ENCODE data around the gene KCNQ1. TPM values are rescaled to one million over a fixed set of nuclear protein-coding genes. Genes with fewer than 3 reads are reported as not detected.
A peak's percentile ranks its signal among the peaks of the same experiment; 100 is the strongest.

Gene KCNQ1
- total RNA-seq, 1 experiment from 2014 or later, result 0.71 TPM

DNA sequence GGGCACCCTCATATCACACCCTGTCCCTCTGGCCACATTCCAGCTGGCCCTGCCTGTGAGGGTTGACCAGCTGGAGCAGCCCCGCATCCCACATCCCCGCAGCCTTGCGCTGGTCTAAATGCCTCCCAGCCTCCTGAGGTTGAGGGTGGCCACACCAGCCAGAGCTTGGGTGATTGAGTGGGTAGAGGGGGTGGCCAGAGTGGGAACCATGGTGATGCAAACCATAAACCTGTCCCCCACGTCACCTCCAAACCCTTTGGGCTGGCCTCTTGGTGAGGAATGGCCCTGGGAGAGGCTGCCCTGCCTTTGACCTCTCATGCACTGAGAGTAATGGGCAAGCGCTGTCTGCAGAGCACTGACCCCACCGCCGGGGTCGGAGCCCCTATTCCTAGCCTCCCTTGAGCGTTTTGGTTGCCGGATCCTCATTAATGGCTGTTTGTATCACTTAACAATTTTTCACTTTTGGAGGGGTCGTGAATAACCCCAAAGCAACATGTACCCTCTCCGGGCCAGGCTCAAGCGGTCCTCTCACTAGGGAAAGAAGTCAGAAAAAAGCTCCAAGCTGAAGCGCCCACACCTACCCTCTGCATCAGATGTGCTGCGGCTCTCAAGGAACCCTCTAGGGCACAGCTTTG lies 271.0 kb downstream of the KCNQ1 start:
- in situ Hi-C loops (cut with HindIII; ENCODE audit: low pct_unique_long_range_greater_than_20kb, low sequenced_read_pairs), result no loop called here
- no peak for DNase-seq (ENCODE audit: low read depth, low spot score)

DNA sequence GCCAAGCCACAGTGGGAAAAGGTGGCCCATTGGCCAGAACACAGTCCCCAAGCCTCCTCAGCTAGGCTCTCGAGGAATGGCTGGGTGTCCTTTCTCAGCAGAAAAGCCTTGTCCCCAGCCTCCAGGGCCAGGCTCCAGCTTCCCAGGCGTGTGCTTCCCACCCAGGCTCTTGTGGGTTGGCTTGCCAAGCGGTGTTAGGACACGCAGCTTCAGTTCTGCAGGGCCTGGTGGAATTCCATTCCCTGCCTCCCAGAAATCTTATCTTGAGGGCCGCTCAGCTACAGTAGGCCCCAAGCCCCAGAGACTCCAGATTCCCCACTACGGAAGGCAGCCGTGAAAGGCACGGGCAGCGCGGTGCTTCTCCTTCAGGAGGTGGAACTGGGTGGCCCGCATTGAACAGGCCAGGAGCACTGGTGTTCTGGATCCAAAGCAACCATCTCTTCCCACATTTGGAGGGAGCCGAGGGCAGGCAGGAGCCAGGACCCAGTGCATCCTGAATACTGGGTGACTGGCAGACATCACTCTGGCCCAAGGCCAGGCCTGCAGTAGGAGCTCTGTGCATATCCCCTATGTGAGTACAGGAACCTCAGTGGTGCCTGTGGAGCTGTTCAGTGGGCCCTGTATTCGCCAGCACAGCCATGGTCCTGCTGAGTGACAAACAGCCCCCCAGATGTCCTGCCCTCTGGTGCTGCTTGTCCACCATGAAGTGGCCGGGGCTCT lies 271.7 kb downstream of the KCNQ1 start:
- in situ Hi-C loops (cut with HindIII; ENCODE audit: low pct_unique_long_range_greater_than_20kb, low sequenced_read_pairs), result no loop called here

DNA sequence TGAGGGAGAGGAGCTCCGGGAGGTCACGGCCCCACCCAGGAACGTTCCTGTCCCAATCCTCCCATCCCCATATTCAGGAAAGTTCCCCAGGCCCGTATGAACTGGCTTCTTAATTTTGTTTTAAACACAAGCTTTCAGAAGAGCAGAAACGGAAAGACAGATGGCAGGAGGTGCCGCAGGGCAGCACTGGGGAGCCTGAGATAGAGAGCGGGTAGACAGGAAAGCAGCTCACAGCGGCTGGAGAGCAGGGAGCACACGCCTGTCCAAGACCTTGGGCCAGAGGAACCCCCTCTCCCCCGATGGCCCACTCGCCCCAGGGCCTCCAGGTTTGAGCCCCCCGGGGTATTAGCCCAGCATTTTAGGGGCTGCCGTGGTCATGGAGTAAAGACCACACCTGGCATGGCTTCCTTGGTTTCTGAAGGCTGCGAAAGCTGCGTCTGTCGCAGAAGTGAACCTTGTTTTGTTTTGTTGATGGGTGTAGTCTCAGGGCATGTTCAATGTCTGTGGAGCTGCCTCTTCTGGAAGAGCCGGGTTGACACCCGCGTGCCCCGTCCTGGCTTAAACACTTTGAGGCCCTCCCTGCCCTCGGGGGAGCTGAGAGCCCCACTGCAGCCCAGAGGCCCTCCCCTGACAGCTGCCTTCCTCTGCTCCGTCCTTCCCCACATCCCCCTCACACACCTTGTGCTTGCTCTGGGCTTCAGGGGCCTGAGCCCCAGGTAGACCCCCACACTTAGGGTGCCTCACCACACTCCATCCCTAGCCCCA lies 272.9 kb downstream of the KCNQ1 start:
- in situ Hi-C loops (cut with HindIII; ENCODE audit: low pct_unique_long_range_greater_than_20kb, low sequenced_read_pairs), result no loop called here
- no peak for DNase-seq (ENCODE audit: low read depth, low spot score)

More for the DNA sequence above, 271.7 kb downstream of the KCNQ1 start:
- DNase-seq (ENCODE audit: low read depth, low spot score), result no peak

DNA sequence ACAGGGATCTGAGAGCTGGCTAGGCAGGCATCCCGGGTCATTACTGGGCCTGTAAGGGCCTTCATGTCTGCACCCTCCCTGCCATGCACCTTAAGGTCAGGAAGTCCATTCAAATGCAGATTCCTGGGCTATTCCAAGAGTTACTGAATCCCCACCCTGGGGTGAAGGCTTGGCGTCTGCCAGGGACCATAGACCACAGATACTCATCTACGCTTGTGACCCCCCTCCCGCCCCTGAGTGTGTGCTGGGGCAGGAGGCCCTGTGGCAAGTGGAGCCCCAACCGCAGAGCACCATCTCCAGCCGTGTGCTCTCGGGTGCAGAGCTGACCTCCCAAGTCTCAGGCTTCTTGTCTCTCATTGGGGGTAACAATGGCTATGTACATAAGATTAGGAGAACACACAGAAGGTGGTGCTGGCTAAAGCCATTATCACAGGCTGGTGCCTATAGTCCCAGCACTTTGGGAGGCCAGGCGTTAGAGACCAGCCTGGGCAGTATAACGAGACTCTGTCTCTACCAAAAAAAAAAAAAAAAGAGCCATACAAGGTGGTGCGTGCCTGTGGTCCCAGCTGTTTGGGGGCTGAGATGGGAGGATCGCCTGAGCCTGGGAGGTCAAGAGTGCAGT lies 274.1 kb downstream of the KCNQ1 start:
- DNase-seq (ENCODE audit: low read depth, low spot score), result no peak
- in situ Hi-C loops (cut with HindIII; ENCODE audit: low pct_unique_long_range_greater_than_20kb, low sequenced_read_pairs), result no loop called here

DNA sequence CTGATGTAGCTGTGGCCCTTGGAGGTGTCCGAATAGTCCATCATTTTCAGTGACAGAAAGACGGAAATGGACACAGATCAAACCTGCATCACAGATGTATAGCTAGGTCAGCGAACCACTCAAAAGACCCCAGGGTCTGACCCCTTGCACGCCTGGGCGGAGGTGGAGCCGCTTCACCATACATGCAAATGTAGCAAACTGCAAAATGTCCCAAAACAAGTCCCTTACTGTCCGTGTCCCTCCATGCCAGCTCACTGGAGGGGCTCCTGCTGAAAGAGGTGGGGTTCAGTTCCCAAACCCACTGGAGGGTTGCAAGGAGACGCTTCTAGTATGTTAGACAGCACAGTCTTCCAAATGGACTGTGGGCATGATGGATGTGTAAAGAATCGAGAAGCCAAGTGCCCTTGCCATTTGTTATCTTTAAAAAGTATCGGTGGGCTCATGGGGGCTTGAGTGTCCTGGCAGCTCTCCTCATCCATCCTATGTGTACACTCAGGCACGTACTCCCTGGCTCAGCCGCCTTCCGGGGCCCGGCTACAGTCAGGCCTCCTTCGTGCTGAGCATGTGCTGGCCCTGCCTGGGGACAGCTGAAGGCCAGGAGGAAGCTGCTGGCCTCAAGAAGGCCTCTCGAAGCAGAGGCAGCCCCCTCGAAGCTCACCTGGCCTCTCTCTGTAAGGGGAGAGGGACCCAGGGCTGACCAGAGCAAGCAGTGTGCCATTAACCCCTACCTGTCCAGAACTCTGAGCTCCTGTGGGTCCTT lies 275.2 kb downstream of the KCNQ1 start:
- in situ Hi-C loops (cut with HindIII; ENCODE audit: low pct_unique_long_range_greater_than_20kb, low sequenced_read_pairs), result no loop called here
- no peak for DNase-seq (ENCODE audit: low read depth, low spot score)

DNA sequence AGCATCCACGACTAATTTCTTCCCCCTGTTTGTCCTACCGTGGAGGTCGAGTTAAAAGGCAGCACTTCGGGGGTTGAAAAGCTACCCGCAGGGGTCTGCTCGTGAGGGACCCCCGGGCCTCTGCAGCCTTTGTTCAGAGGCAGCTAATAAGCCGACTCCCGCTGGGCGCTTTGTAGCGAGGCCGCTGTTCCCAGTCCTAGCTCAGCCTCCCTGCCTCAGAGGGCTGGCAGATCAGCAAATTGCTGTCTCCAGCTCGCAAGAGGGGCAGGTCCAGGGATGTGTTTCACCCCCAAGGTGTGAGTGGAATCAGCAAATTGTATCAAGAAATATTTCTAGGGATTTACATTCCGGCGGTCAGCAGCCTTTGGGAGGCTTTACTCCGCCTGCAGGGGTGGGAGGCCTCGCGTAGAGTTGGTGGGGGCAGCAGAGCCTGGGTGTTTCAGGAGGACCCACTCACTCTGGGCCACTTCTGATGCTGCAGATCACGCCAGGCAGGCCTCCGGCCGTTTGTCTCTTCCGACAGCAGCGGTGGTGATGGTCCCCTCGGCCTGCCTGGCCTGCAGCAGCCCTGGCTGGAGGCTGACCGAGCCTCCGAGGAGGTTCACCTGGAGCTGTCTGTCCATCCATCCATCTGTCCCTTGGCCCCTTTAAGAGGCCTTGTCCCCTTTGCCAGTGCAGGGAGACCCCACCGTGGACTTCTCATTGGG lies 276.6 kb downstream of the KCNQ1 start:
- in situ Hi-C loops (cut with HindIII; ENCODE audit: low pct_unique_long_range_greater_than_20kb, low sequenced_read_pairs), result no loop called here
- no peak for DNase-seq (ENCODE audit: low read depth, low spot score)

DNA sequence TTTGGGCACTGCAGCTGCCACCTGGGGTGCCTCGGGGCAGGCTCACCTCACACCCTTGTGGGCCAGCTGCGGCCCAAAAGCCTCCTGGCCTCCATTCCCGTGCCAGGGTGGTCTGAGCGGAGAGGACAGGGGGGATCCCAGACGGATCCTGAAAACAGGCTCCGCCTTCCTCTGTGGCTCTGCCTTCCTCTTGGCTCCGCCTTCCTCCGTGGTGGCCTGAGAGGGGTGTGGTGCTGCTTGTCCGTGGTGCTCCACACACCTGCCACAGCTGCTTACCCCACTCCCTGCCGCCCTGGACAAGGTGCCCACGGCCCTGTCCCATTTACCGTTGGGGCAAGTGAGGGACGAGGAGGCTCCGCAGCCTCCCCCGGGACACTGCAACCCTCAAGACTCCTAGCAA lies 278.1 kb downstream of the KCNQ1 start:
- in situ Hi-C loops (cut with HindIII; ENCODE audit: low pct_unique_long_range_greater_than_20kb, low sequenced_read_pairs), result no loop called here

DNA sequence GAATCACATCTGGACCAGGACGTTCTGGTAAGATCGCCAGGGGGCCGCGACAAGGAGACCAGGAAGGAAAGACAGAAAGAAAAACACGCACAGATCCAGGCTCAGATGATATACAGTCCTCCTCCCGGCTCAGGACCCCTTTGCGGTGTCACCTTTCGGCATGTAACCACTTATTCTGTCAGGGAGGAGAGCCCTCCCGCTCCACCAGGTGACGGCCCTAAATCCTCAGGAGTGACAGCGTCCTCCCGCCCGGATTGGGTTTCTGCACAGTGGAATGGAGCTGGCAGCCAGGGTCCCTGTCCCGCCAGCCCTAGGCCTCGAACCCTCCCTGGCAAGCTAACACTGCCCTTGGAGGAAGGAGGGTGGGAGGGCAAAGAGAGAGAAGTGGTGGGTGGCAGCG lies 279.3 kb downstream of the KCNQ1 start:
- in situ Hi-C loops (cut with HindIII; ENCODE audit: low pct_unique_long_range_greater_than_20kb, low sequenced_read_pairs), result no loop called here
- DNase-seq (ENCODE audit: low read depth, low spot score), result no peak

More for the DNA sequence above, 278.1 kb downstream of the KCNQ1 start:
- DNase-seq (ENCODE audit: low read depth, low spot score), result no peak

DNA sequence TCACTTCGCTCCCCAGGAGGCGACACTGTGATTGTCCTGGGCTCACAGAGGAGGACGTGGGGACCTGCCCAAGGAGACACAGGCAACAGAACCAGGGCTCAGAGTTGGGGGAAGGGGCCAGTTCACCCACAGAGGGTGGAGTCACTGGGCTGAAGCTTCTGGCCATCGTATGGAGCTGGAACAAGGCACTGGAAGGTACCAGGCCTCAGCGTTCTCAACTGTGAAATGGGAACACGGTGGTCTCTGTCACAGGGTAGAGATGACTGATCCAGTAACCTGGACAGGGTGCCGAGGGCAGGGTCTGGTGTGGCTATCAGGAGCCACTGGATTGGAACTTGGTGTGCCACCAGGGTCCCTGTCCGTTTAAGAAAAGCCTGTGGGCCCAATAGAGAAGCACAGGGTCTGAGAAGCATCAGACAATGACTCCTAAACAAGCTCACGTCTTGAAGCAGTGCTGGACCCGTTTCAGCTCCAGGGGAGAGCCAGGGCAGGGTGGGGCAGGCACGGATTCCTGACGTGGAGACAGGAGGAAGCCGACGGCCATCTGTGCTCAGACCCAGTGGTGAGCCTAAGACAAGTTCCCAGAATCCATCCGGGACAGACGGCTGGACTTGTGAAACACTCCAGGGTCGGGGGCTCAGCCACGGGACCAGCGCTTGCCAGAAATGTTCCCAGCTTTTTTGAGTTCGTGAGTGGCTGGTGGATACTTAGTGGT lies 280.0 kb downstream of the KCNQ1 start:
- no peak for DNase-seq (ENCODE audit: low read depth, low spot score)
- in situ Hi-C loops (cut with HindIII; ENCODE audit: low pct_unique_long_range_greater_than_20kb, low sequenced_read_pairs), result no loop called here

DNA sequence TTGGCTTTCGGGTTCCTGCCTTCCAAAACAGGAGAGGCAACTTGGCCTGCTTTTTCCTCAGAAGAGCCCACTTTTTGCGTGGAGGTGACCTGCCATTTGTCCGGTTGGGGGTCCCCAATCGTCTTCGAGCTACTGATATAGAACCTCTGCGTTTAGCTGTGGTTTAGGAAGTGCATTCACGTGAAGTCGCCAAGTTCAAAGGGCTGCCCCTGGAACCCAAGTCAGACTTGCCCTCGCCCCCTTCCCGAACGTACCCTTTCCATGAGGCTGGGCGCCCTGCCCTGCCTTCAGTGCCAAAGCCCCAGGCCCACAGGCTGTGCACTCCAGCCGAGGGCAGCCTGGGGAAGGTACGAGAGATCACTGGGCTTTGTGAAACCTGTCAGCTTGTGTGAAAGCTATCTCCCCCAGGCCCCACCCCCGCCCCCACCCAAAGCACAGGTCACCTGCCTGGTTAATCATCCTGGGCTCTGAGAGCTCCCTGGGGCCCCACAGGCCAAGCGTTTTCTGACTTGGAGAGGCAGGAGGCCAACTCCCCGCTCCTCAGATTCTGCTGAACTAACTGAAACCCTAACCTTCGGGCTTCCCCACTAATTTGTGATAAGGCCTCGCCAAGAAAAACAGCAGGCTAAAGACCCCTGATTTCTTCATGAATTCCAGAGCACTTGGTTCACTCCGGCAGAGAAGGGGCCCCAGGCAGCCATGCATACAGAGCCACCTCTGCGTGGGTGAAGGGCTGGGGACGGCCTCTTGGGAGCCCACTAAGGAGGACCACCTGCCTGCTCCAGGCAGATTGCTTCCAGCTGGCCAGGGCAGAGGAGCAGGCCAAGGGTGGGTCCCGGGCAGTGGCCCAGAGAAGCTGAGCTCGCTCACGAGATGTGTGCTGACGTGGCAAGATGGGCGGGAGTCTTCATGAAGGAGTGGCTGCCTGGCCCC lies 280.8 kb downstream of the KCNQ1 start:
- no peak for DNase-seq (ENCODE audit: low read depth, low spot score)
- in situ Hi-C loops (cut with HindIII; ENCODE audit: low pct_unique_long_range_greater_than_20kb, low sequenced_read_pairs), result no loop called here

DNA sequence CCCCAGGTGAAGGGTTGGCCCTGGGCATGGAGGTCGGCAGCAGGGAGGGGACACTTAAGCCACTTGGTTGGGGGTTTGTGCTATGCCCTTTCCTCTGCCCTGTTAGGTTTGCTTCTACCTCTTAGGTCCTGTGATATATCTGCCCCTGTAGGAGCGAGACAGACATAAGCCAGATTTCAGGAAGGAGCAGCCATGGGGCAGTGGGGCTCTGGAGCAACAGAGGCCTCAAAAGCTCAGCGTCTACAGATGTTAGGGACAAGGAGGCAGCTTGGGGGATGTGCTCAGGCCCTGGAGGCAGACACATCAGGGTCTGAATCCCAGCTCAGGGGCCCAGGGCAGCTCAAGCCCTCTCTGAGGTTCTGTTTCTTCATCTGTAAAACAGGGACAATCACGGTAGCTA lies 282.2 kb downstream of the KCNQ1 start:
- no peak for DNase-seq (ENCODE audit: low read depth, low spot score)
- in situ Hi-C loops (cut with HindIII; ENCODE audit: low pct_unique_long_range_greater_than_20kb, low sequenced_read_pairs), result no loop called here

DNA sequence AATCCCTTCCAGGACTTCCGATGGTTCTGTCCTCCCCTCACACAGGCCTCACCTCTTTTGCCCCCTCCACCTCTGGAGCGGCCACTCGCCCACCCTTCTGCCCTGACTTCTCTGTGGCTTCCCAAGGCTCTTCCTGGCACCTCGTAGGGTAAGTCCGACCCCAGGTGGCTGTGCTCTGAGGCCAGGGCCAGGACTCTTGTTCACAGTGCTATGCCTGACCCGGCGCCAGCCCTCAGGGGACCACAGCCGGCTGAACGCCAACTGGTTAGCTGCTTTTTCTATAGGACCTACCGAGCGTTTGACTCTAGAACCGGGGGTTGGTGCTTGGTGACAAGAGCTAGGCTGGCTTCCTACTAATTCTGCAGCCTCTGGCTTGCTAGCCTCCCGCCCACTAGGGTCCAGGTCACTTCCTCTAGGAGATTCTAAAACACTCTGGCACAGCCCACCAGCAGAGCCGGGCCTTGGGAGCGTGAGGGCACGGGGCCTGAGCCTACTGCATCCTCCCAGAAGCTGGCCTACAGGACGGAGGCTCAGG lies 283.4 kb downstream of the KCNQ1 start:
- in situ Hi-C loops (cut with HindIII; ENCODE audit: low pct_unique_long_range_greater_than_20kb, low sequenced_read_pairs), result no loop called here
- no peak for DNase-seq (ENCODE audit: low read depth, low spot score)

DNA sequence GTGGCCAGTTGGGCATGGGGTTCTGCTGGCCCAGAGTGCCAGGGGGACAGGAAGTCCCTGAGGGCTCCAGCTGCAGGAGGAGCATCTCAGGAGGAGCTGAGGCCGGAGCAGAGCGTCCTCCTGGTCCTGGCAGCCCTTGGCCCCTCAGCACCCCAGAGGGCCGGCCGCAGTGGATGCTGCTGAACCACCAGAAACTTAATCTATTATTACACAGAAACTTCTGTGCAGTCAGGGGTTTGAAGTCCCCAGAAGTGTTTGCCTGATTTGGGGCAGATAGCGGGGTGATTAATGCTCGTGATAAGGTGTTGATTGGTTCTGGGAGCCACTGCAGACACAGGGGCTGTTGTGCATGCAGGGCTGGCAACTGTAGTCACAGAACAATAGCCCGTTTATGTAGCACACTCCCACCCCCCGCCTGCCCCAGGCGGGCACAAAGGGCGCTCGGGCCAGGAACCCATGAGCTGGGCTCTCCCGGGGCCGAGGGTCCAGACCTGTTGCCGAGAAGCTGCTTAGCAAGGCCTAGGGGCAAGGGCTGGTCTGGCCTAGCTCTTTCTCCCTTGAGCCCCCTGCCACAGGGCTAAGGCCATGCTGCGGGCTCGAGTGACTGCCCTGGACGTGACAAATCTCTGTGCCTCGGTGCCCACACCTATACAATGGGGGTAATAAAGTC lies 284.0 kb downstream of the KCNQ1 start:
- in situ Hi-C loops (cut with HindIII; ENCODE audit: low pct_unique_long_range_greater_than_20kb, low sequenced_read_pairs), result no loop called here
- DNase-seq (ENCODE audit: low read depth, low spot score), result peak; percentile 87

DNA sequence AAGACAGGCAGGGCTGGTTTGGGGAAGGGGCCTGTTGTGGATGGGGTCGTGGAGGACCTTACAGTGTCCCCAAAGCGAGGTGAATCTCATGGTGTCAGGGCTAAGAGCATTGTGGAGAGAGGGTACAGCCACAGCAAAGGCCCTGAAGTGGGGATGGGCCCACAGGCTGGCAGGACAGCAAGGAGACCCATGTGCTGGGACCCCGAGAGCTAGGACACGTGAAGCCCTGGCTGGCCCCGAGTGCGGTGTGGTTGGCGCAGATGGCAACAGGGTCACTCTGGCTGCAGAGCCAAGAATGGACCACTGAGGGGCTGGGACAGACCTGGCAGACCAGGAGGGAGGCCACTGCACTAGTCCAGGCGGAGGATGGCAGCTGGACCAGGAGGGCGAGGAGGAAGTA lies 285.0 kb downstream of the KCNQ1 start:
- in situ Hi-C loops (cut with HindIII; ENCODE audit: low pct_unique_long_range_greater_than_20kb, low sequenced_read_pairs), result no loop called here
- no peak for DNase-seq (ENCODE audit: low read depth, low spot score)

All from SK-MEL-5 (cell line).